GM12878 (cell line): Measurements from ENCODE around the gene ANKRD34A. TPM values are rescaled to one million over a fixed set of nuclear protein-coding genes. Genes with fewer than 3 reads are reported as not detected.

Experiments used
- ATAC-seq: fragments of 200-7000 bp; cut with Tn5 transposase; 3 replicates; pipeline ENCODE4 v1.9.1; 2020; ENCODE audit warnings: mild to moderate bottlenecking, moderate library complexity
- BruUV-seq: library from RNA; stranded (reverse); fragments of 400-500 nt; replicated peaks from 2 replicates; lab custom pipeline; 2021; lab: Mats Ljungman, UMichigan
- CTCF ChIA-PET: fragments of 300-600 bp; sonication (Branson Sonifier 250); formaldehyde crosslinking; extraction: SDS; loops from one replicate; lab custom pipeline; 2021; ENCODE audit warnings: inconsistent platforms; lab: Yijun Ruan, JAX
- POLR2A ChIA-PET: fragments of 350-600 bp; formaldehyde crosslinking; extraction: SDS; loops from one replicate; lab custom pipeline; 2021; ENCODE audit warnings: inconsistent platforms; lab: Charles Lee
- RAD21 ChIA-PET: fragments of 300-600 bp; sonication (Branson Sonifier 250); formaldehyde crosslinking; loops from one replicate; lab custom pipeline; 2023; ENCODE audit warnings: antibody characterized with exemption; ENCODE audit not compliant: unreplicated experiment; lab: Charles Lee
- SMC1A ChIA-PET: fragments of 300-600 bp; sonication (Branson Sonifier 250); formaldehyde crosslinking; loops from one replicate; lab custom pipeline; 2023; ENCODE audit not compliant: unreplicated experiment, uncharacterized antibody; lab: Charles Lee
- DNase-seq: peaks from one replicate; pipeline ENCODE4 v3.0.0-alpha.2; 2011; ENCODE audit warnings: low read depth, low spot score
- FAIRE-seq: peaks from 3 replicates; lab custom pipeline; 2011; peaks lifted over from hg19 to GRCh38; lab: Jason Lieb, UNC
- H2AFZ ChIP-seq: 2 replicates; pipeline ENCODE4 v1.6.0; 2011; ENCODE audit warnings: low read depth, low read length, control low read depth; ENCODE audit not compliant: control insufficient read depth
- H3K27ac ChIP-seq: 2 replicates; pipeline ENCODE4 v1.5.1; 2011; ENCODE audit warnings: control low read depth; ENCODE audit not compliant: control insufficient read depth, insufficient read depth
- H3K27me3 ChIP-seq, 2 experiments: replicated peaks in 1 of 2; 2 replicates each; pipeline versions ENCODE4 v1.6.0 to v1.6.1; 2011; ENCODE audit warnings: low read length in 1 of 2; ENCODE audit not compliant: control insufficient read depth in 2 of 2, insufficient read depth in 2 of 2
- H3K36me3 ChIP-seq, 2 experiments: 2 replicates each; pipeline ENCODE4 v1.5.1; 2011; ENCODE audit warnings: low read length in 1 of 2; ENCODE audit not compliant: control insufficient read depth in 2 of 2, insufficient read depth in 2 of 2
- H3K4me1 ChIP-seq: 2 replicates; pipeline ENCODE4 v1.6.1; 2011; ENCODE audit warnings: mild to moderate bottlenecking, low read length, moderate library complexity, mixed read lengths; ENCODE audit not compliant: control insufficient read depth, insufficient read depth
- H3K4me2 ChIP-seq: 2 replicates; pipeline ENCODE4 v1.6.0; 2011; ENCODE audit warnings: control low read depth; ENCODE audit not compliant: control insufficient read depth, insufficient read depth
- H3K4me3 ChIP-seq: fragments of 200-600 bp; sonication (generic); 2 replicates; pipeline ENCODE4 v1.5.1; 2016
- H3K79me2 ChIP-seq: 2 replicates; pipeline ENCODE4 v1.6.0; 2011; ENCODE audit warnings: low read length; ENCODE audit not compliant: control insufficient read depth, insufficient read depth
- H3K9ac ChIP-seq: 2 replicates; pipeline ENCODE4 v1.8.0; 2011; ENCODE audit warnings: low read length, control low read depth, mixed read lengths; ENCODE audit not compliant: control insufficient read depth, insufficient read depth
- H3K9me3 ChIP-seq: replicated peaks from 3 replicates; pipeline ENCODE4 v1.5.1; 2011; ENCODE audit warnings: mild to moderate bottlenecking, low read length; ENCODE audit not compliant: control insufficient read depth, insufficient read depth
- H4K20me1 ChIP-seq: 2 replicates; pipeline ENCODE4 v1.6.0; 2011; ENCODE audit not compliant: control insufficient read depth, insufficient read depth
- ATF7 ChIP-seq: fragments of 450-650 bp; IDR thresholded peaks from 2 replicates; pipeline ENCODE4 v1.6.1; 2016; ENCODE audit warnings: low read depth, mild to moderate bottlenecking
- BCL11A ChIP-seq: IDR thresholded peaks from 2 replicates; pipeline ENCODE4 v1.6.1; 2011; ENCODE audit warnings: low read depth, low read length
- BHLHE40 ChIP-seq, 2 experiments: fragments of 450-650 bp in 1 of 2; IDR thresholded peaks; 2 replicates each; pipeline ENCODE4 v1.6.1; 2011 to 2017; ENCODE audit warnings: low read depth in 2 of 2, borderline replicate concordance in 1 of 2, improper control_type of control experiment in 1 of 2, low read length in 1 of 2, mild to moderate bottlenecking in 1 of 2
- ETV6 ChIP-seq, 2 experiments: fragments of 450-650 bp in 1 of 2; IDR thresholded peaks in 1 of 2; conservative IDR thresholded peaks in 1 of 2; 2 replicates each; pipeline ENCODE4 v1.6.1; 2014; ENCODE audit warnings: antibody characterized with exemption in 1 of 2, borderline replicate concordance in 1 of 2, low read depth in 1 of 2, mild to moderate bottlenecking in 1 of 2, moderate library complexity in 1 of 2
- GABPA ChIP-seq: IDR thresholded peaks from 2 replicates; pipeline ENCODE4 v1.6.1; 2014; ENCODE audit warnings: antibody characterized with exemption, low read depth, mild to moderate bottlenecking, inconsistent platforms
- GATAD2B ChIP-seq: fragments of 450-650 bp; conservative IDR thresholded peaks from 2 replicates; pipeline ENCODE4 v1.6.1; 2017; ENCODE audit warnings: low read depth, mild to moderate bottlenecking, moderate library complexity
- IRF3 ChIP-seq: fragments of 450-650 bp; IDR thresholded peaks from 2 replicates; pipeline ENCODE4 v1.6.1; 2014; ENCODE audit warnings: mild to moderate bottlenecking
- KLF5 ChIP-seq: fragments of 450-650 bp; IDR thresholded peaks from 2 replicates; pipeline ENCODE4 v1.6.1; 2014; ENCODE audit warnings: mild to moderate bottlenecking; ENCODE audit not compliant: partially characterized antibody
- MEF2B ChIP-seq: fragments of 450-650 bp; IDR thresholded peaks from 2 replicates; pipeline ENCODE4 v1.6.1; 2018; ENCODE audit warnings: mild to moderate bottlenecking, moderate library complexity; ENCODE audit not compliant: partially characterized antibody, poor library complexity, severe bottlenecking
- MXI1 ChIP-seq: fragments of 150-350 bp; IDR thresholded peaks from 2 replicates; pipeline ENCODE4 v1.6.1; 2011; ENCODE audit warnings: low read depth, mild to moderate bottlenecking, inconsistent platforms, low read length, improper control_type of control experiment
- NFYA ChIP-seq: IDR thresholded peaks from 2 replicates; pipeline ENCODE4 v1.6.1; 2011; ENCODE audit warnings: low read depth, mild to moderate bottlenecking, low read length, improper control_type of control experiment, borderline replicate concordance
- PML ChIP-seq: IDR thresholded peaks from 2 replicates; pipeline ENCODE4 v1.6.1; 2012; ENCODE audit warnings: low read length, inconsistent platforms
- POLR2AphosphoS5 ChIP-seq: IDR thresholded peaks from 2 replicates; pipeline ENCODE4 v1.6.1; 2011; ENCODE audit warnings: mild to moderate bottlenecking, low read length, inconsistent platforms
- POU2F2 ChIP-seq: IDR thresholded peaks from 3 replicates; pipeline ENCODE4 v1.6.1; 2011; ENCODE audit warnings: low read depth, mild to moderate bottlenecking, low read length, borderline replicate concordance
- SMAD5 ChIP-seq: IDR thresholded peaks from 2 replicates; pipeline ENCODE4 v1.6.1; 2016; ENCODE audit warnings: antibody characterized with exemption, low read depth
- SREBF1 ChIP-seq: IDR thresholded peaks from 2 replicates; pipeline ENCODE4 v1.6.1; 2012; ENCODE audit warnings: mild to moderate bottlenecking, low read length
- TCF3 ChIP-seq: IDR thresholded peaks from 2 replicates; pipeline ENCODE4 v1.6.1; 2012; ENCODE audit warnings: low read depth, mild to moderate bottlenecking, low read length, borderline replicate concordance; ENCODE audit not compliant: insufficient read depth
- WRNIP1 ChIP-seq: IDR thresholded peaks from 2 replicates; pipeline ENCODE4 v1.6.1; 2011; ENCODE audit warnings: low read depth, low read length, improper control_type of control experiment, borderline replicate concordance
- ZNF274 ChIP-seq: IDR thresholded peaks from one replicate; pipeline ENCODE4 v1.8.0; 2011; ENCODE audit not compliant: insufficient read length, insufficient read depth
- WGBS: methylation state at CpG from one replicate; pipeline ENCODE4 v1.1.6; 2016; ENCODE audit warnings: low lambda C conversion rate; ENCODE audit not compliant: insufficient replicate concordance, insufficient coverage; ENCODE audit errors: missing lambda C conversion rate; 5-methylcytosine and 5-hydroxymethylcytosine counted together
- in situ Hi-C: fragments of 300-500 bp; cut with MboI; formaldehyde crosslinking; loops from 9 replicates; pipeline ENCODE4 v1.14.3; 2018; ENCODE audit warnings: mixed read lengths
- intact Hi-C: fragments of 100-400 bp; cut with micrococcal nuclease; formaldehyde crosslinking; loops from one replicate; pipeline ENCODE4 v1.14.2; 2022; ENCODE audit not compliant: unreplicated experiment
- polyA plus RNA-seq, 11 experiments: library from polyadenylated mRNA; depleted of rRNA in 4 of 11; unstranded in 6 of 11; stranded (reverse) in 5 of 11; fragments of >200 nt; fragmentation: Nextera tagmentation in 4 of 11; fragmentation: Illumina TruSeq in 1 of 11; extraction: Ambion mirVana in 4 of 11; extraction: Trizol in 1 of 11; gene quantifications; 1 replicate in 1 of 11; 2 replicates in 10 of 11; pipeline versions ENCODE4 v1.2.1 to v1.2.3, GENCODE V29; 2011 to 2016; ENCODE audit warnings: inconsistent platforms in 2 of 11, missing spikeins in 2 of 11, low read depth in 1 of 11
- total RNA-seq, 4 experiments: library from RNA; depleted of rRNA in 3 of 4; stranded (reverse); fragments of >200 nt in 3 of 4; fragmentation: Illumina TruSeq in 1 of 4; extraction: Trizol in 1 of 4; gene quantifications; 2 replicates each; pipeline versions ENCODE4 v1.2.1 to v1.2.3, GENCODE V29; 2013 to 2021
- TF ChIP-seq, protein P1 (sequence below): IDR thresholded peaks from 2 replicates; pipeline ENCODE4 v1.6.1; 2011; ENCODE audit warnings: low read depth, low read length, improper control_type of control experiment, borderline replicate concordance

Gene ANKRD34A
- total and polyA plus RNA-seq, 10 of the 15 experiments (the other 5 are each of a cell fraction or from before 2014, with no cell fraction given): 0.40 to 3.5 (median 1.6) TPM

DNA sequence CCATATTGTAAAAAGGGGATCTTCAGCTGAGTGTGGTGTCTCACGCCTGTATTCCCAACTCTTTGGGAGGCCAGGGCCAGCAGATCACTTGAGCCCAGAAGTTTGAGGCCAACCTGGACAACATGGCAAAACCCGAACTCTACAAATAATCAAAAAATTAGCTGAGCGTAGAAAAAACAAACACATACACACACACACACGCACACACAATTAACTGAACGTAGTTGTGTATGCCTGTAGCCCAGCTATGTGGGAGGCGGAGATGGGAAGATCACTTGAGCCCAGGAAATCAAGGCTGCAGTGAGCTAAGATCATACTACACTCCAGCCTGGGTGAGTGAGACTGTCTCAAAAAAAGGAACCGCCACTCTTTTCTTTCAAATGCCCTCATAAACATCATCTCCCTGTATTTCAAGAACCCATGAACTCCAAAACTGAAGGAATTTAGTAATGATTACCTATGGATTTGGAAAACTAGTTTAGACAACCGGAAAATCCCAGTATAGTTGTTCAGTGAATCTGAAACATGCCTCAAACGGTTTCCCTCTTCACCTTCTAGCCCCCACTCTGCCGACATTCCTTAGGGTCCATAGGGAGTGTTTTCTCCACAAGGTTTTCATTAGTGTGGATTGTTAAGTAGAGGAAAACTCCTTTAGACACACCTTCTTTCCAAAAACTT lies 27.5 kb upstream of the ANKRD34A start (continued):
- TF ChIP-seq ETV6 (conservative IDR thresholded peaks at IDR 0.05 in 1 of 2, IDR thresholded peaks at IDR 0.05 in 1 of 2; ENCODE audit: borderline replicate concordance in 1 of 2, low read depth in 1 of 2): no peak
- TF ChIP-seq POU2F2: 0 out of 3 replicates have a peak, but pooled peaks have one; percentile 9
- no peak for TF ChIP-seq SREBF1
- peak; percentile 92 for TF ChIP-seq POLR2AphosphoS5
- TF ChIP-seq PML: peak; percentile 59
- TF ChIP-seq BCL11A: 0 out of 2 replicates have a peak, but pooled peaks have one; percentile 38
- no peak for TF ChIP-seq MXI1
- TF ChIP-seq NFYA: no peak
- TF ChIP-seq SMAD5: peak; percentile 93

DNA sequence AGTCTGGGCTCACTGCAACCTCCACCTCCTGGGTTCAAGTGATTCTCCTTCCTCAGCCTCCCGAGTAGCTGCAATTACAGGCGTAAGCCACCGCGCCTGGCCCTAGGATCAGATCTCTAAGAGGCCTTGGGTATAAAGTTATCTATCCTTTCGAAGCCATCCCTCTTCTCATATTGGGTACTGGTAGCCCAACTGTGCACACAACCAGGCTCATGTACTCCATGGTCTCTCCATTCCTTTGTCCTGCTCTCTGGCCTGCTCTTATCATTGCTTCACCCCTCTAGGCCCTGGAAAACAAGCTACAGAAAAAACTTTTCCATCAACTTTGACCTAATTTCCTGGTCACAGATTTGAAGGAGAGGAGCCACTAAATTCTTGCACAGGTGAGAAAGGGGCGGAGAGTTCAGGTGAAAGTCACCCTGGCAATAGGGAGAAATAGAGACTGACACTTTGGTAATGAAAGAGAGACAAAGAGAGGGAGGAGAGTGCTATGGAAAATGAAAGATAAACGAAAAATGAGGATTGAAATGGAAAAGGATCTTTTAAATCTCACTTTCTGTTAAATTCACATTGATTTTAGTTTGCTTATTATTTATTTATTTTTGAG lies 26.0 kb upstream of the ANKRD34A start:
- ChIA-PET RAD21 (interaction anchor here (0.6 to 1.7 kb wide), 2 partner anchors 11 to 32 kb away, joined by 3 to 11 read pairs; partner anchors contain the start of gene LIX1L), CTCF (interaction anchor here (0.8 to 12.2 kb wide), 4 partner anchors 10 to 46 kb away, joined by 3 to 196 read pairs (median 4); no protein-coding TSS in a partner anchor), SMC1A (interaction anchor here (0.9 to 12.5 kb wide), 2 partner anchors 10 to 32 kb away, joined by 3 to 244 read pairs; partner anchors contain the start of gene LIX1L), POLR2A (interaction anchor here (0.9 to 7.2 kb wide), 4 partner anchors 11 to 28 kb away, joined by 3 to 61 read pairs (median 4); partner anchors contain the start of genes ANKRD34A and POLR3GL)
- Histone ChIP-seq H3K36me3 (peaks cover 0 to 3% of the 10 kb centered on the region in 2 experiments; a peak in 2 of 4 replicates), H3K9me3 (no peaks in the 10 kb centered on the region), H4K20me1 (no peaks in the 10 kb centered on the region), H3K4me3 (no peak overlapping the region), H3K27ac (no peak overlapping the region), H3K9ac (no peak overlapping the region), H3K27me3 (no peaks in the 10 kb centered on the region), H3K4me2 (no peak overlapping the region), H2AFZ (no peak overlapping the region), H3K4me1 (peaks cover 4% of the 10 kb centered on the region; the same call in 1 of the 2 replicates), H3K79me2 (peaks cover 7% of the 10 kb centered on the region)
- peak; percentile 4; the same call in 2 of the 3 replicates for ATAC-seq
- in situ Hi-C loops (no loop called here), intact Hi-C loops (no loop called here)
- no TSS peak for BruUV-seq
- no peak for DNase-seq
- 85% methylated on average over 7 of the region's 7 CpGs for WGBS
- FAIRE-seq: no peak
- TF ChIP-seq ATF7 (no peak), ZNF274 (no peak), KLF5 (no peak), TCF3 (no peak), BHLHE40 (IDR thresholded peaks at IDR 0.05; ENCODE audit: borderline replicate concordance in 1 of 2, low read depth in 2 of 2, low read length in 1 of 2) (no peak), GATAD2B (no peak), BCL11A (no peak), WRNIP1 (no peak), IRF3 (no peak), GABPA (no peak), MEF2B (no peak)
- TF ChIP-seq, protein P1, sequence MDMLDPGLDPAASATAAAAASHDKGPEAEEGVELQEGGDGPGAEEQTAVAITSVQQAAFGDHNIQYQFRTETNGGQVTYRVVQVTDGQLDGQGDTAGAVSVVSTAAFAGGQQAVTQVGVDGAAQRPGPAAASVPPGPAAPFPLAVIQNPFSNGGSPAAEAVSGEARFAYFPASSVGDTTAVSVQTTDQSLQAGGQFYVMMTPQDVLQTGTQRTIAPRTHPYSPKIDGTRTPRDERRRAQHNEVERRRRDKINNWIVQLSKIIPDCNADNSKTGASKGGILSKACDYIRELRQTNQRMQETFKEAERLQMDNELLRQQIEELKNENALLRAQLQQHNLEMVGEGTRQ: no peak
